Stimulated activated CD4-positive, alpha-beta T cell treated with anti-CD3 and anti-CD28 coated beads, TNF-alpha, amount 100 ng/mL, for 1 hour (primary cell): ENCODE measurements around the gene F11.
"Not testable (repeated sequence)": the region's sequence is repeated elsewhere in the genome, so short reads cannot be mapped to it uniquely, and the experiment has no call there.

Experiments
- DNase-seq, 3 donors: peaks; one replicate each; pipeline ENCODE4 v3.0.0-alpha.2; 2020; ENCODE audit warnings: low read depth in 3 of 3, low spot score in 1 of 3

The F11 gene

GRCh38 chr4:186265683-186266652, at the start of gene F11:
Gene F11, plus strand, starts transcription at chr4:186266189. Its CDS starts 948 bp downstream, at chr4:186267137.
- DNase-seq: no peak

- DNase-seq: no peak
Measured at GRCh38 chr4:186216465-186217024, 49.4 kb upstream of the F11 start.

GRCh38 chr4:186217733-186218293, 48.2 kb upstream of the F11 start:
- no peak for DNase-seq

- DNase-seq: no peak
Measured at GRCh38 chr4:186221624-186222023, 44.4 kb upstream of the F11 start.

- no peak for DNase-seq
Measured at GRCh38 chr4:186225848-186226247, 40.1 kb upstream of the F11 start.

GRCh38 chr4:186226521-186227189, 39.3 kb upstream of the F11 start:
- DNase-seq: no peak

- no peak for DNase-seq
Measured at GRCh38 chr4:186227221-186227620, 38.8 kb upstream of the F11 start, which contains the start of gene KLKB1. Gene KLKB1, plus strand, starts transcription at chr4:186227507. Its CDS starts 689 bp downstream, at chr4:186228196.

- no peak for DNase-seq
Measured at GRCh38 chr4:186227744-186228513, 38.1 kb upstream of the F11 start.

- DNase-seq: no peak
Measured at GRCh38 chr4:186228514-186228894, 37.5 kb upstream of the F11 start.

GRCh38 chr4:186234367-186234766, 31.6 kb upstream of the F11 start:
- no peak for DNase-seq

GRCh38 chr4:186236126-186236525, 29.9 kb upstream of the F11 start:
- DNase-seq: no peak

GRCh38 chr4:186240452-186240847, 25.5 kb upstream of the F11 start:
- DNase-seq: no peak

GRCh38 chr4:186240848-186241491, 25.0 kb upstream of the F11 start:
- DNase-seq: no peak

- DNase-seq: no peak
Measured at GRCh38 chr4:186241616-186242015, 24.4 kb upstream of the F11 start.

- not testable (repeated sequence) for DNase-seq
Measured at GRCh38 chr4:186242031-186242430, 24.0 kb upstream of the F11 start.

GRCh38 chr4:186243331-186243730, 22.7 kb upstream of the F11 start:
- DNase-seq: no peak

GRCh38 chr4:186244835-186245234, 21.2 kb upstream of the F11 start:
- no peak for DNase-seq

GRCh38 chr4:186247062-186247752, 18.8 kb upstream of the F11 start:
- not testable (repeated sequence) for DNase-seq

GRCh38 chr4:186248643-186249042, 17.3 kb upstream of the F11 start:
- DNase-seq: no peak
